ENCODE results near the gene ORC5. TPM values are rescaled to one million over a fixed set of nuclear protein-coding genes. Genes with fewer than 3 reads are reported as not detected.

The ORC5 gene
- total RNA-seq, 1 experiment from 2014 or later = 21.0 TPM

GRCh38 chr7:104255616-104256015 is 47.8 kb upstream of the ORC5 start:
- Mint-ChIP-seq H3K36me3 (no peaks in the 10 kb centered on the region), H3K4me1 (no peaks in the 10 kb centered on the region)
- CTCF ChIA-PET = no interaction called here

GRCh38 chr7:104255194-104255593 is 47.4 kb upstream of the ORC5 start:
- ChIA-PET POLR2A (no interaction called here), CTCF (no interaction called here)
- ATAC-seq = no peak
- DNase-seq (ENCODE audit: low spot score) = no peak
- H3K4me3 Mint-ChIP-seq = no peak overlapping the region
- H3K27me3 Mint-ChIP-seq (ENCODE audit: low read depth) = no peaks in the 10 kb centered on the region
- no peak overlapping the region for H3K27ac Mint-ChIP-seq
- H3K4me1 Mint-ChIP-seq = no peaks in the 10 kb centered on the region
- H3K9me3 Mint-ChIP-seq = no peaks in the 10 kb centered on the region
- no peaks in the 10 kb centered on the region for H3K36me3 Mint-ChIP-seq
- TF ChIP-seq ZNF512 (CRISPR knock-in tag; IDR thresholded peaks at IDR 0.05; ENCODE audit: borderline replicate concordance) = no peak
- TF ChIP-seq STAT6 (CRISPR knock-in tag; conservative IDR thresholded peaks at IDR 0.05; ENCODE audit: low read depth) = no peak
- no peak for TF ChIP-seq GABPB1 (CRISPR knock-in tag; IDR thresholded peaks at IDR 0.05)
- TF ChIP-seq AR (CRISPR knock-in tag; IDR thresholded peaks at IDR 0.05) = no peak
- no peak for TF ChIP-seq SP1 (CRISPR knock-in tag; conservative IDR thresholded peaks at IDR 0.05)
- TF ChIP-seq CDX4 (CRISPR knock-in tag; IDR thresholded peaks at IDR 0.05; ENCODE audit: borderline replicate concordance) = no peak
- no peak for TF ChIP-seq ZNF232 (CRISPR knock-in tag; IDR thresholded peaks at IDR 0.05)
- no peak for TF ChIP-seq USF2 (CRISPR knock-in tag; IDR thresholded peaks at IDR 0.05)
- no peak for TF ChIP-seq ZNF219 (CRISPR knock-in tag; IDR thresholded peaks at IDR 0.05; ENCODE audit: borderline replicate concordance)
- TF ChIP-seq GRHL2 (CRISPR knock-in tag; IDR thresholded peaks at IDR 0.05; ENCODE audit: insufficient replicate concordance, severe bottlenecking) = no peak
- no peak for TF ChIP-seq NFATC4 (CRISPR knock-in tag; IDR thresholded peaks at IDR 0.05)
- no peak for TF ChIP-seq IRF2 (CRISPR knock-in tag; IDR thresholded peaks at IDR 0.05; ENCODE audit: borderline replicate concordance, low read depth)

More at GRCh38 chr7:104255616-104256015, 47.8 kb upstream of the ORC5 start:
- no peak for ATAC-seq
- DNase-seq (ENCODE audit: low spot score) = no peak
- no peaks in the 10 kb centered on the region for H3K27me3 Mint-ChIP-seq (ENCODE audit: low read depth)
- TF ChIP-seq CDX4 (CRISPR knock-in tag; IDR thresholded peaks at IDR 0.05; ENCODE audit: borderline replicate concordance) (no peak), NR1H2 (CRISPR knock-in tag; IDR thresholded peaks at IDR 0.05) (no peak), ERG (CRISPR knock-in tag; IDR thresholded peaks at IDR 0.05) (no peak), IRF2 (CRISPR knock-in tag; IDR thresholded peaks at IDR 0.05; ENCODE audit: borderline replicate concordance, low read depth) (no peak), STAT6 (CRISPR knock-in tag; conservative IDR thresholded peaks at IDR 0.05; ENCODE audit: low read depth) (no peak), GRHL2 (CRISPR knock-in tag; IDR thresholded peaks at IDR 0.05; ENCODE audit: insufficient replicate concordance, severe bottlenecking) (no peak)
- H3K9me3 Mint-ChIP-seq = no peaks in the 10 kb centered on the region
- H3K4me3 Mint-ChIP-seq = no peak overlapping the region
- H3K27ac Mint-ChIP-seq = no peak overlapping the region
- POLR2A ChIA-PET = no interaction called here

All from WTC11 (cell line).